Measurements from ENCODE around the gene FBXL20. TPM values are rescaled to one million over a fixed set of nuclear protein-coding genes. Genes with fewer than 3 reads are reported as not detected.
"Not testable (repeated sequence)": the region's sequence is repeated elsewhere in the genome, so short reads cannot be mapped to it uniquely, and the experiment has no call there.

The FBXL20 gene
- total RNA-seq, 4 donors from 2014 or later, result 6.4 to 29.0 (median 19.8) TPM

- H3K4me3 ChIP-seq, result no peak overlapping the region
- no peaks in the 10 kb centered on the region for H3K27me3 ChIP-seq
- no peaks in the 10 kb centered on the region for H3K4me1 ChIP-seq
- intact Hi-C loops (cut with DNase I; ENCODE audit: low total_unique reads), result no loop called here
- no peak for DNase-seq
- H3K27ac ChIP-seq, result no peak overlapping the region
- TF ChIP-seq CTCF (IDR thresholded peaks at IDR 0.05) (no peak), POLR2A (IDR thresholded peaks at IDR 0.05) (no peak)
- H3K36me3 ChIP-seq, result no peaks in the 10 kb centered on the region
- H3K9me3 ChIP-seq, result no peaks in the 10 kb centered on the region
Measured at GRCh38 chr17:39306509-39307212, 94.8 kb downstream of the FBXL20 start.

GRCh38 chr17:39305978-39306377, 95.4 kb downstream of the FBXL20 start:
- TF ChIP-seq CTCF (IDR thresholded peaks at IDR 0.05), result no peak
- TF ChIP-seq POLR2A (IDR thresholded peaks at IDR 0.05), result no peak
- no peak overlapping the region for H3K4me3 ChIP-seq
- H3K4me1 ChIP-seq, result no peaks in the 10 kb centered on the region
- H3K36me3 ChIP-seq, result no peaks in the 10 kb centered on the region
- H3K27ac ChIP-seq, result no peak overlapping the region
- no peak for DNase-seq
- H3K27me3 ChIP-seq, result no peaks in the 10 kb centered on the region
- H3K9me3 ChIP-seq, result no peaks in the 10 kb centered on the region
- intact Hi-C loops (cut with DNase I; ENCODE audit: low total_unique reads), result no loop called here

GRCh38 chr17:39304188-39304587, 97.2 kb downstream of the FBXL20 start:
- no peaks in the 10 kb centered on the region for H3K4me1 ChIP-seq
- TF ChIP-seq CTCF (IDR thresholded peaks at IDR 0.05), result no peak
- no peaks in the 10 kb centered on the region for H3K36me3 ChIP-seq
- H3K4me3 ChIP-seq, result no peak overlapping the region
- no peak for DNase-seq
- no peak overlapping the region for H3K27ac ChIP-seq
- H3K27me3 ChIP-seq, result no peaks in the 10 kb centered on the region
- no peaks in the 10 kb centered on the region for H3K9me3 ChIP-seq
- intact Hi-C loops (cut with DNase I; ENCODE audit: low total_unique reads), result no loop called here

- no peaks in the 10 kb centered on the region for H3K27me3 ChIP-seq
- H3K4me1 ChIP-seq, result no peaks in the 10 kb centered on the region
- no peaks in the 10 kb centered on the region for H3K9me3 ChIP-seq
- no peak overlapping the region for H3K4me3 ChIP-seq
- no peaks in the 10 kb centered on the region for H3K36me3 ChIP-seq
- no peak for TF ChIP-seq CTCF (IDR thresholded peaks at IDR 0.05)
- no peak for TF ChIP-seq POLR2A (IDR thresholded peaks at IDR 0.05)
- no peak overlapping the region for H3K27ac ChIP-seq
- DNase-seq, result no peak
- intact Hi-C loops (cut with DNase I; ENCODE audit: low total_unique reads), result no loop called here
Measured at GRCh38 chr17:39294060-39294459, 107.4 kb downstream of the FBXL20 start.

GRCh38 chr17:39292546-39292945, 108.9 kb downstream of the FBXL20 start:
- H3K36me3 ChIP-seq; H3K27ac ChIP-seq; H3K9me3 ChIP-seq; H3K4me1 ChIP-seq; DNase-seq; intact Hi-C loops (cut with DNase I; ENCODE audit: low total_unique reads); H3K4me3 ChIP-seq; H3K27me3 ChIP-seq: not testable (repeated sequence)

- DNase-seq; H3K27ac ChIP-seq; H3K4me3 ChIP-seq; H3K36me3 ChIP-seq; intact Hi-C loops (cut with DNase I; ENCODE audit: low total_unique reads); H3K27me3 ChIP-seq; H3K4me1 ChIP-seq; H3K9me3 ChIP-seq: not testable (repeated sequence)
Measured at GRCh38 chr17:39286513-39286912, 114.9 kb downstream of the FBXL20 start.
